Heart left ventricle (tissue), 16 donors: ENCODE results near the gene KIF21B. TPM values are rescaled to one million over a fixed set of nuclear protein-coding genes. Genes with fewer than 3 reads are reported as not detected.

Experiments used
- ATAC-seq, 4 donors: fragments of 200-7000 bp; cut with Tn5 transposase; one replicate each; pipeline ENCODE4 v1.9.1; 2020 to 2022; ENCODE audit warnings: moderate library complexity in 4 of 4, mild to moderate bottlenecking in 3 of 4, moderate number of reproducible peaks in 1 of 4
- DNase-seq, 5 donors: peaks; one replicate each; pipeline ENCODE4 v3.0.0-alpha.2; 2020
- H3K27ac ChIP-seq, 12 donors: fragments of 200-600 bp; sonication (generic) in 4 of 12; one replicate each; pipeline versions ENCODE4 v1.5.0 to v1.8.0; 2016 to 2022; ENCODE audit warnings: mild to moderate bottlenecking in 2 of 12
- H3K27me3 ChIP-seq, 9 donors: fragments of 200-600 bp; sonication (generic) in 2 of 9; one replicate each; pipeline versions ENCODE4 v1.5.1 to v1.8.0; 2016 to 2022; ENCODE audit warnings: mild to moderate bottlenecking in 3 of 9
- H3K36me3 ChIP-seq, 9 donors: fragments of 200-600 bp; sonication (generic) in 2 of 9; one replicate each; pipeline versions ENCODE4 v1.5.0 to v1.8.0; 2018 to 2022; ENCODE audit warnings: mild to moderate bottlenecking in 2 of 9
- H3K4me1 ChIP-seq, 12 donors: fragments of 200-600 bp; sonication (generic) in 4 of 12; one replicate each; pipeline versions ENCODE4 v1.5.0 to v1.8.0; 2016 to 2022; ENCODE audit warnings: mild to moderate bottlenecking in 3 of 12
- H3K4me3 ChIP-seq, 12 donors: fragments of 200-600 bp; sonication (generic) in 4 of 12; one replicate each; pipeline versions ENCODE4 v1.5.0 to v1.8.0; 2017 to 2022; ENCODE audit warnings: mild to moderate bottlenecking in 9 of 12, moderate library complexity in 4 of 12
- H3K9me3 ChIP-seq, 12 donors: fragments of 200-600 bp; sonication (generic) in 4 of 12; one replicate each; pipeline versions ENCODE4 v1.5.0 to v1.8.0; 2016 to 2022; ENCODE audit warnings: mild to moderate bottlenecking in 1 of 12
- CTCF ChIP-seq, 12 donors: fragments of 200-600 bp; sonication (generic) in 4 of 12; IDR thresholded peaks; one replicate each; pipeline versions ENCODE4 v1.5.0 to v1.8.0; 2018 to 2022; ENCODE audit warnings: antibody characterized with exemption in 12 of 12, mild to moderate bottlenecking in 5 of 12
- POLR2A ChIP-seq, 2 donors: fragments of 450-650 bp; IDR thresholded peaks; one replicate each; pipeline ENCODE4 v1.6.1; 2017; ENCODE audit warnings: antibody characterized with exemption in 2 of 2, mild to moderate bottlenecking in 2 of 2, moderate library complexity in 2 of 2
- WGBS, 4 donors: extraction: QIAGEN DNeasy Blood & Tissue Kit in 2 of 4; methylation state at CpG; one replicate each; pipeline versions ENCODE4 v1.1.5 to v1.1.7; 2013 to 2018; 5-methylcytosine and 5-hydroxymethylcytosine counted together
- intact Hi-C, 10 donors: fragments of 100-400 bp; cut with DNase I; formaldehyde crosslinking; loops; one replicate each; pipeline versions ENCODE4 v1.11.1 to v1.14.2; 2022
- polyA plus RNA-seq, 2 donors: library from polyadenylated mRNA; stranded (reverse); fragments of 200-250 nt; gene quantifications; one replicate each; pipeline ENCODE4 v1.2.3, GENCODE V29; 2013
- total RNA-seq, 9 donors: library from RNA; depleted of rRNA in 2 of 9; stranded (reverse); fragments of >200 nt in 2 of 9; fragmentation: NEBNext Ultra II Directional in 3 of 9; extraction: Animal tissue kit (Norgen Biotek cat#: 25700) in 3 of 9; gene quantifications; one replicate each; pipeline versions ENCODE4 v1.1.0 to v1.2.4, GENCODE V29; 2016 to 2023
- donor health status: ischemic (EF 13 %, LVEDD 7.1; RV severe dilation, severe dysfunction).
- donor health status: healthy with polysubstance abuse.
- donor health status: DM: no; HTN: yes; CAD: no.
- donor health status: DM: no; HTN: no; CAD: no.
- donor health status: ischemic (EF 25% LVEDD 6.9; RV normal size, moderate dysfunction).
- donor health status: ischemic (EF 25% LVEDD 5.7; RV mildly dilated, moderate dysfunction).
- donor health status: healthy.
- donor health status: DM: yes; HTN: yes; CAD: no.
- donor health status: ischemic (EF 35%, LVEDD 5.7; RV mildly dilated, moderate dysfunction).
- donor health status: nonischemic (EF 11% LVEDD 7.7; RV severe dilation, severe dysfunction).
- donor health status: DM: yes; HTN: yes; CAD: no.
- donor health status: PGD.
- donor health status: ischemic (EF 29% LVEDD 5.4; RV normal size, mild dysfunction).
- donor health status: nonischemic (EF 23%, LVEDD 6.1; RV moderate dilation, normal function).

KIF21B gene
- total and polyA plus RNA-seq, 11 donors, result 0.21 to 3.6 (median 0.46) TPM

- TF ChIP-seq POLR2A (IDR thresholded peaks at IDR 0.05) (no peak), CTCF (IDR thresholded peaks at IDR 0.05) (no peak)
- H3K27ac ChIP-seq, result no peak overlapping the region
- DNase-seq (no peak), ATAC-seq (no peak)
- no peaks in the 10 kb centered on the region for H3K4me1 ChIP-seq
- peaks cover 0 to 57% (median 0%) of the 10 kb centered on the region in 9 donors for H3K36me3 ChIP-seq
- no peak overlapping the region for H3K4me3 ChIP-seq
- intact Hi-C loops, result no loop called here
- H3K9me3 ChIP-seq, result no peaks in the 10 kb centered on the region
- 86 to 96% (median 94%) methylated on average over 9 of the region's 9 CpGs for WGBS, 4 donors
- H3K27me3 ChIP-seq, result no peaks in the 10 kb centered on the region
Observed at GRCh38 chr1:200990114-200990513, 33.4 kb downstream of the KIF21B start.

DNA sequence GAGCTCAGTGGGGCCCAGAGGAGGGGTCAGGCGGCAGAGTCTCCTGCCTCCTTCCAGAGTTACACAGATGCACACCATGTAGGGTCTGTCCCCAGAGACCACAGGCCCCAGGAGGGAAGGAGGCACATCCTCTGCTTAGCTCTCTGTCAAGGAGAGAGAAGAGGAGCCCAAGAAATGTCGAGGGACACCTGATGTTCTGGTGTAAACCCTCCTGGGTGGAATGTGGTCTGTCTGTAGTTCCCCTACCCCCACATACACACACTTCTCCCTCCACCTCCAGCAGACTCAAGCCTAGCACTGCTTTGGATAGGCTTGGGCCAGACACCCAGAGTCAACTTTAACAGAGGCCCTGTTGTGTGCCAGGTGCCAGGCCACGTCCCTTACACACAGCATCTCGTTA is 34.2 kb downstream of the KIF21B start:
- intact Hi-C loops, result no loop called here
- H3K4me3 ChIP-seq, result no peak overlapping the region
- ATAC-seq (no peak), DNase-seq (no peak)
- no peak for TF ChIP-seq POLR2A (IDR thresholded peaks at IDR 0.05)
- no peak for TF ChIP-seq CTCF (IDR thresholded peaks at IDR 0.05)
- no peak overlapping the region for H3K27ac ChIP-seq
- no peaks in the 10 kb centered on the region for H3K4me1 ChIP-seq
- no peaks in the 10 kb centered on the region for H3K27me3 ChIP-seq
- no peaks in the 10 kb centered on the region for H3K9me3 ChIP-seq
- peaks cover 0 to 62% (median 0%) of the 10 kb centered on the region in 9 donors for H3K36me3 ChIP-seq
- WGBS, 4 donors, result 88 to 94% (median 92%) methylated on average over 4 of the region's 4 CpGs

DNA sequence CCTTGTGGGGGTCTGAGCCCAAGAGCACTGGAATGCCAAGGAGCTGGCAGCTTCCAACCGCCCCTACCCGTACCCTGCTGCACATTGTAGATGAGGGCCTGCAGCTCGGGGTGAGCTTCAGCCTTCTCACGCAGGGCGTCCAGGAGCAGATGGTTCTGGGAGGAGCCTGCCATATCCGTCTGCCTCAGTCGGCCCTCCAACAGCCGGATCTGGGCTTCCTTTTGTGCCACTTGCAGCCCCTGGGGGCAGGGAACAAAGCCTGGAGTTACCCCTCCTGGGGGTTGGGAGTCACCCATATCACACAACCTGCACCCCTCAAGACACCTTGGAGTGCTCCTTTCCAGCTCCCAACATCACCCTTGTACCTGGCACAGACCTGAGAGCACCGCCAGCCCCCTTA is 34.8 kb downstream of the KIF21B start:
- intact Hi-C loops, result no loop called here
- Histone ChIP-seq H3K27ac (no peak overlapping the region), H3K9me3 (no peaks in the 10 kb centered on the region), H3K4me3 (no peak overlapping the region), H3K27me3 (no peaks in the 10 kb centered on the region), H3K36me3 (peaks cover 0 to 62% (median 0%) of the 10 kb centered on the region in 9 donors), H3K4me1 (no peaks in the 10 kb centered on the region)
- 95 to 98% (median 96%) methylated on average over 5 to 9 of the region's 9 CpGs for WGBS, 4 donors
- TF ChIP-seq POLR2A (IDR thresholded peaks at IDR 0.05) (no peak), CTCF (IDR thresholded peaks at IDR 0.05) (no peak)
- ATAC-seq, result no peak
- no peak for DNase-seq

- intact Hi-C loops, result no loop called here
- 95 to 100% (median 96%) methylated on average over 1 of the region's 1 CpG for WGBS, 4 donors
Observed at GRCh38 chr1:200985481-200985880, 38.0 kb downstream of the KIF21B start.

More at GRCh38 chr1:200985481-200985880, 38.0 kb downstream of the KIF21B start:
- no peak for ATAC-seq
- Histone ChIP-seq H3K4me3 (no peak overlapping the region), H3K36me3 (peaks cover 0 to 53% (median 0%) of the 10 kb centered on the region in 9 donors), H3K9me3 (peaks cover 0 to under 1% (median 0%) of the 10 kb centered on the region in 12 donors), H3K4me1 (no peaks in the 10 kb centered on the region), H3K27me3 (no peaks in the 10 kb centered on the region), H3K27ac (no peak overlapping the region)
- DNase-seq, result no peak
- no peak for TF ChIP-seq POLR2A (IDR thresholded peaks at IDR 0.05)
- no peak for TF ChIP-seq CTCF (IDR thresholded peaks at IDR 0.05)
